ENCODE data around the gene SP5. TPM values are rescaled to one million over a fixed set of nuclear protein-coding genes. Genes with fewer than 3 reads are reported as not detected.

The SP5 gene
- total RNA-seq, 4 donors from 2014 or later, result 2.6 to 7.0 (median 4.4) TPM; not detected in 1

GRCh38 chr2:170733798-170734600 is 18.9 kb downstream of the SP5 start:
- TF ChIP-seq, protein P1, sequence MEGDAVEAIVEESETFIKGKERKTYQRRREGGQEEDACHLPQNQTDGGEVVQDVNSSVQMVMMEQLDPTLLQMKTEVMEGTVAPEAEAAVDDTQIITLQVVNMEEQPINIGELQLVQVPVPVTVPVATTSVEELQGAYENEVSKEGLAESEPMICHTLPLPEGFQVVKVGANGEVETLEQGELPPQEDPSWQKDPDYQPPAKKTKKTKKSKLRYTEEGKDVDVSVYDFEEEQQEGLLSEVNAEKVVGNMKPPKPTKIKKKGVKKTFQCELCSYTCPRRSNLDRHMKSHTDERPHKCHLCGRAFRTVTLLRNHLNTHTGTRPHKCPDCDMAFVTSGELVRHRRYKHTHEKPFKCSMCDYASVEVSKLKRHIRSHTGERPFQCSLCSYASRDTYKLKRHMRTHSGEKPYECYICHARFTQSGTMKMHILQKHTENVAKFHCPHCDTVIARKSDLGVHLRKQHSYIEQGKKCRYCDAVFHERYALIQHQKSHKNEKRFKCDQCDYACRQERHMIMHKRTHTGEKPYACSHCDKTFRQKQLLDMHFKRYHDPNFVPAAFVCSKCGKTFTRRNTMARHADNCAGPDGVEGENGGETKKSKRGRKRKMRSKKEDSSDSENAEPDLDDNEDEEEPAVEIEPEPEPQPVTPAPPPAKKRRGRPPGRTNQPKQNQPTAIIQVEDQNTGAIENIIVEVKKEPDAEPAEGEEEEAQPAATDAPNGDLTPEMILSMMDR (IDR thresholded peaks at IDR 0.05; ENCODE audit: low read depth), result no peak

- TF ChIP-seq, protein P1 (IDR thresholded peaks at IDR 0.05; ENCODE audit: low read depth), result no peak
Measured at GRCh38 chr2:170736628-170737027, 21.5 kb downstream of the SP5 start.

GRCh38 chr2:170737406-170737805 is 22.3 kb downstream of the SP5 start:
- TF ChIP-seq, protein P1 (IDR thresholded peaks at IDR 0.05; ENCODE audit: low read depth), result no peak

DNA sequence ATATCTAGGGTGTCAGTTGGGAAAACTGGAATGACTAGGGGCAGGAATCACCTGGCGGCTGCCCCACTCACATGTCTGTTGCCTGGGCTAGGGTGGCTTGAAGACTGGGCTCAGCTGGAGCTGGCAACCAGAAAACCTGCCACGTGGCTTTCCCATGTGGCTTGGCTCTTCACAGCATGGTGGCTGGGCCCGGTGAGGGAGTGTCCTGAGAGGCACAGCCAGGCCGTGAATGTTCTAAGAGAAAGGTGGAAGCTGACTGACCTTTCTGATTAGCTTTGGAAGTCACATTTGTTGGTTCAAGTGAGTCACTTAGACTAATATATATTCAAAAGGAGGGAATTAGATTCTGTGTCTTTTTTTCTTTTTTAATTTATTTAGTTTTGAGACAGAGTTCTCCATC is 22.7 kb downstream of the SP5 start:
- TF ChIP-seq, protein P1 (IDR thresholded peaks at IDR 0.05; ENCODE audit: low read depth), result no peak

DNA sequence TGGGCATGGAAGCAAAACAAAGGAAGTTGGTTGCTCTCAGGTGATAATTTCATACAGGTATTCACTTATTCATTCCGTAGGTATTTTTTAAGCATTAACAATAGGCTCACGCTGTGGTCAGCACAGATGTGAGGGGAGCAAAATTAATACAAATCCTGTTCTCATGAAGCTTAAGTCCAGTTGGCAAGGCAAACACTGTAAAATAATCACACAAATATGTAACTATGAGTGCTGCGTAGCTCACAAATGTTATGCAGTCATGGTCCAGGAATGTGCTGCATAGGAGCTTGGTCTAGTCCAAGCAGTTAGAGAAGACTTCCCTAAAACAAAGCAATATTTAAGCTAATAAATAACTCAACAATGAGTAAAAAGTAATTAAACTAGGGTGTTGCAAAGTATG is 23.9 kb downstream of the SP5 start:
- TF ChIP-seq, protein P1 (IDR thresholded peaks at IDR 0.05; ENCODE audit: low read depth), result no peak

DNA sequence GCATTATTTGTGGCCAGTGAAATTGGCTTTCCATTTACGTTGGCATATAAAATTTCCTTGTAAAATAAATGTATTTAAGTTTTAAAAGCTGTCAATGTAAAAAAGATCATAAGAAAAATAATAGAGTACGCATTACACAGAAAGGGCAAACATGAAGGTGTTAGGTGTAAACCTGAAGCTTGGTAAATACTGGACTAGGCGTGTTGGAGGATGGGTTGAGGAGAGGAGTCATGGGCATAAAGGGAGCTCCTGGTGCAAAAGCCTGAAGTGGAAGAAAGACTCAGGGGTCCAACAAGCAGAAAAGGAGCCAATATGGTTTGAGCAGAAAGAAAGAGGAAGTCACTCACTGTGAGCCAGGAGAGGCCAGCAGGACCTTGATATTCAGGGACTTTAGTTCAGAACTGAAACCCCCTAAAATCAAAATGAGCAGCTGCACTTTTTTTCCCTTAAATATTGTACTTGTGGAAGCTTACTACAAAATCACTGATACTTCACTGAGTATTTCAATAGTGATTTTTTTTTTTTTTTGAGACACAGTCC is 24.4 kb downstream of the SP5 start:
- TF ChIP-seq, protein P1 (IDR thresholded peaks at IDR 0.05; ENCODE audit: low read depth), result no peak

DNA sequence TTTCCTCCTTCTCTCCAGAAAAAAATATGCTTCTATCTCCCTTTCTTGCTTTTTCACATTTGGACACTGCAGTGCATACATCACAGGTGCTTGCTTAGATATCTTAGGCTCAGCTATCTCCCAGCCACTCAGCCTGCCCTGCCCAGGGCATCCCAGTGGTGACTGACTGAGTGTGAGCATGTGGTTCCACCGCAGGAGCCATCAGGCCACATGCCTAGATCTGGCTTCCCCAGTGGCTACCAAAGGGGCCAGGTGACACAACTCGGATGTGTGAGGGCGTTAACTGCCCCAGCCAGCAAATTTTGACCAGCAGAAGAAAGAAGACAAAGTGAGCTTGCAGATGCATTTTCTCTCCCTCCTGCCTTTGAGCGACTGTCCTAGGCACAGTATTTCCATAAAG is 25.5 kb downstream of the SP5 start:
- TF ChIP-seq, protein P1 (IDR thresholded peaks at IDR 0.05; ENCODE audit: low read depth), result no peak

All from subcutaneous adipose tissue (tissue), 4 donors.